Fibroblast of skin of left biceps (primary cell): ENCODE data around the gene PTGFRN.

ENCODE experiments used
- DNase-seq, 2 experiments: peaks; one replicate each; pipeline ENCODE4 v3.0.0-alpha.2; 2013; ENCODE audit warnings: low read depth in 2 of 2

Gene PTGFRN

DNA sequence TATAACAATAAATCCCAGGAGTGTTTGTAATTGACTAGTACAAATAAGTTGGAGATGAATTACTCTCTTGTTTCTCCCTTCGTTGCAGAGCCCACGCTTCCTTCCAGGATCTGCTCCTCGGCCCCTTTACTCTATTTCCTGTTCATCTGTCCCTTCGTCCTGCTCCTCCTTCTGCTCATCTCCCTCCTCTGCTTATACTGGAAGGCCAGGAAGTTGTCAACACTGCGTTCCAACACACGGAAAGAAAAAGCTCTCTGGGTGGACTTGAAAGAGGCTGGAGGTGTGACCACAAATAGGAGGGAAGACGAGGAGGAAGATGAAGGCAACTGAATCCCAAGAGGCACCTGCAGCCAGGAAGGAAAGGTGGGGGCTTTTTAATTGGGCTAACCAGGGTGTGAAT lies 124.1 kb downstream of the PTGFRN start:
- no peak for DNase-seq

DNA sequence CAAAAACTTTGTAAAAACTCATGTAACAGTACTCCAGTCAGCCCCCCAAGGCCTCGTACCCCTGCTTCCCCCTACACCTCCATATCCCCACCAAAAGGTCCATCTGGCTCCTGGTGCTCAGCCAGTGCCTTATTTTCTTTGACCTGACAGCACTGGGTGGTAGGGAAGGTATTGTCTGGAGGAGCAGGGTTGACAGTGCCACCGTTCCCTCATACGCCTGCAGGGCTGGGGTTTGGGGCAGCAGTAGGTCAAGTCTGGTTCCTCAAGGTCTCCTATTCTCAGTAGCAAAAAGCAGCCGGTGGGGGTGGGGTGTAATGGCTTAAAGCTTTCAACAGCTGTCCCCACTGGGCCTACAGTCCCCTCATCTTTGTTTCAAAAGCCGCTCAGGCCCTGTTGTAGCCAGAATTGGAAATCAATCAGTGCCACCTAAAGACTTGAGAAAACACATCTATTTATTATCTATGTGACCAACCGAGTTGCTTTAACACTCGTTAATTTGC lies 125.1 kb downstream of the PTGFRN start:
- DNase-seq = no peak

DNA sequence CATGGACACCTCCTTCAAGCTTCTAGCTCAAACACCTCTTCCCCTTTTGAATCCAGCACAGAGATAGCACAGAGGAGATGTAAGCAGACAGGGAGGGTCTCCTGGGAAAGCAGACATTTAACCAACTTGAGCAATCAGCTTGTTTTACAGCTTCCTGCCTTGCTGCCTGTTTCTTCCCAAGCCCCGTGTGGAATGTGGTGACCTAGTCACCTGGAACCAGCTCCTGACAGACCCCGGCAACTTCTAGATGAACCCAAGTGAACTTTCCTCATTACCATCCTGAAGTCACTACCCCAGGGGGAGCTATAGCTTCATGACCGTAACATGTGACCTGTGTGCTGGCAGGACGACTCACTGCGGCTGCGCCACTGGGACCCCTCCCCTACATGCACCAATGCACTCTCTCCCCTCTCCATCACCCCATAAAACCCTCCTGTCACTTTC lies 126.3 kb downstream of the PTGFRN start:
- no peak for DNase-seq

DNA sequence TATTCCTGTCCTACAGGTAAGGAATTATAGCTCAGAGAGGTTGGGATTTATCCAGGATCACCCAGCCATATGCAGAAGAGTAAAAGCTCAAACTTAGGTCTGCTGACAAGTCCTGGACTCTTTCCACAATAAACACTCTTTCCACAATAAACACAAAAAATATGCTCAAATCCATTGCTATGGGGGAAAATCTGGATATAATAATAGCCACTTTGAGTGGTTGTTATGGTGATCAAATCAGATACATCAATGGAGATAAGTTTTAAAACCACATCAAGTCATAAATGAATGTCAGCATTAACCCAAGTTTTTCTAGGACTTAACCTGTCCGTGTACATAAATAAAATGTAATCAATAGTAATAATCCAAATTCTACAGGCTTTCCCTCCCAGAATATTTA lies 128.1 kb downstream of the PTGFRN start:
- DNase-seq = no peak

DNA sequence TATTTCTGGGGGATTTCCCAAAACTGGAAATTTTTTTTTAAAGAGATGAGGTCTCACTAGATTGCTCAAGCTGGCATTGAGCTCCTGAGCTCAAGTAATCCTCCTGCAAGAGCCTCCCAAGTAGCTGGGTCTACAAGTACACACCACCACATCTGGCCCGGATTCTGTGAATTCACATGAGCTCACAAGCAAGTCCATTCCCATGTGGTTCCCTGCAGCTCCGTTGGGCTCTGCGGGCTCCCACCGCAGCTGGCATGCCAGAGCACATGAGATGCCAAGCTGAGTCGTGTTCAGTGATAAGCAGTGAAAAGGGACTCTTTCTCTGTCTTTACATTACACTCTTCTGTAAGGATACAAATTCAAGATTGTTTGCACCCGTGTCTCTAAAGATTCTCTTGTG lies 128.5 kb downstream of the PTGFRN start:
- DNase-seq = no peak
